H9 (cell line): ENCODE data around the gene HARS1. TPM values are rescaled to one million over a fixed set of nuclear protein-coding genes. Genes with fewer than 3 reads are reported as not detected.

Source experiments
- DNase-seq: peaks from one replicate; pipeline ENCODE4 v3.0.0-alpha.2; 2017
- H2AFZ ChIP-seq: one replicate; pipeline ENCODE4 v1.6.1; 2013; ENCODE audit warnings: mild to moderate bottlenecking, low read length, control low read depth, moderate library complexity
- H2AK5ac ChIP-seq: 2 replicates; pipeline ENCODE4 v1.6.1; 2013; ENCODE audit warnings: low read length, control low read depth, mixed read lengths; ENCODE audit not compliant: insufficient read length
- H2BK120ac ChIP-seq: one replicate; pipeline ENCODE4 v1.6.1; 2013; ENCODE audit warnings: low read depth, mild to moderate bottlenecking, low read length, control low read depth, inconsistent platforms; ENCODE audit not compliant: poor library complexity, severe bottlenecking
- H2BK12ac ChIP-seq: 2 replicates; pipeline ENCODE4 v1.6.1; 2013; ENCODE audit warnings: low read length, control low read depth, mixed read lengths, low read depth; ENCODE audit not compliant: insufficient read length
- H2BK15ac ChIP-seq: 2 replicates; pipeline ENCODE4 v1.6.1; 2013; ENCODE audit warnings: low read depth, low read length, control low read depth
- H2BK20ac ChIP-seq: one replicate; pipeline ENCODE4 v1.6.1; 2013; ENCODE audit warnings: low read depth, mild to moderate bottlenecking, low read length, control low read depth, inconsistent platforms; ENCODE audit not compliant: poor library complexity, severe bottlenecking
- H2BK5ac ChIP-seq: 2 replicates; pipeline ENCODE4 v1.6.1; 2013; ENCODE audit warnings: low read length, control low read depth, mixed read lengths; ENCODE audit not compliant: insufficient read length
- H3K14ac ChIP-seq: 2 replicates; pipeline ENCODE4 v1.6.1; 2013; ENCODE audit warnings: low read length, control low read depth; ENCODE audit not compliant: insufficient read depth
- H3K18ac ChIP-seq: 2 replicates; pipeline ENCODE4 v1.6.1; 2013; ENCODE audit warnings: low read depth, mild to moderate bottlenecking, mixed read lengths, low read length, control low read depth; ENCODE audit not compliant: insufficient read length
- H3K23ac ChIP-seq: 2 replicates; pipeline ENCODE4 v1.6.1; 2013; ENCODE audit warnings: low read length, control low read depth, mixed read lengths, low read depth; ENCODE audit not compliant: insufficient read length
- H3K23me2 ChIP-seq: 2 replicates; pipeline ENCODE4 v1.6.1; 2013; ENCODE audit warnings: low read depth, mild to moderate bottlenecking, mixed read lengths, low read length, control low read depth; ENCODE audit not compliant: insufficient read length, poor library complexity, severe bottlenecking
- H3K27ac ChIP-seq: 2 replicates; pipeline ENCODE4 v1.5.1; 2013; ENCODE audit warnings: low read length, control low read depth, mixed read lengths, low read depth; ENCODE audit not compliant: insufficient read length
- H3K27me3 ChIP-seq: 2 replicates; pipeline ENCODE4 v1.6.1; 2013; ENCODE audit warnings: low read length, control low read depth, inconsistent platforms; ENCODE audit not compliant: insufficient read depth
- H3K4ac ChIP-seq: 2 replicates; pipeline ENCODE4 v1.6.1; 2013; ENCODE audit warnings: low read depth, mild to moderate bottlenecking, control low read depth, inconsistent platforms, low read length, moderate library complexity
- H3K4me1 ChIP-seq: 2 replicates; pipeline ENCODE4 v1.6.1; 2013; ENCODE audit warnings: low read length, control low read depth, inconsistent platforms; ENCODE audit not compliant: insufficient read depth
- H3K4me2 ChIP-seq: 2 replicates; pipeline ENCODE4 v1.6.1; 2013; ENCODE audit warnings: low read length, control low read depth, mixed read lengths; ENCODE audit not compliant: insufficient read length, insufficient read depth
- H3K56ac ChIP-seq: 2 replicates; pipeline ENCODE4 v1.6.1; 2013; ENCODE audit warnings: low read depth, mild to moderate bottlenecking, mixed read lengths, low read length, control low read depth; ENCODE audit not compliant: insufficient read length
- H3K79me1 ChIP-seq: 2 replicates; pipeline ENCODE4 v1.6.1; 2013; ENCODE audit warnings: low read depth, mild to moderate bottlenecking, moderate library complexity, low read length, control low read depth, inconsistent platforms; ENCODE audit not compliant: insufficient read depth, poor library complexity, severe bottlenecking
- H3K79me2 ChIP-seq: 2 replicates; pipeline ENCODE4 v1.6.1; 2013; ENCODE audit warnings: low read length, control low read depth, inconsistent platforms; ENCODE audit not compliant: insufficient read depth
- H3K9ac ChIP-seq: 2 replicates; pipeline ENCODE4 v1.6.1; 2013; ENCODE audit warnings: low read length, control low read depth, mixed read lengths; ENCODE audit not compliant: insufficient read length; ENCODE audit errors: extremely low read depth
- H3K9me3 ChIP-seq: one replicate; pipeline ENCODE4 v1.6.1; 2013; ENCODE audit warnings: low read depth, low read length, inconsistent platforms; ENCODE audit not compliant: control insufficient read depth
- H3T11ph ChIP-seq: one replicate; pipeline ENCODE4 v1.6.1; 2013; ENCODE audit warnings: mild to moderate bottlenecking, low read length, control low read depth, inconsistent platforms
- H4K20me1 ChIP-seq: one replicate; pipeline ENCODE4 v1.6.1; 2013; ENCODE audit not compliant: control insufficient read depth, insufficient read length, insufficient read depth
- H4K5ac ChIP-seq: 2 replicates; pipeline ENCODE4 v1.6.1; 2013; ENCODE audit warnings: low read depth, mild to moderate bottlenecking, mixed read lengths, low read length, control low read depth; ENCODE audit not compliant: insufficient read length
- H4K8ac ChIP-seq: replicated peaks from 2 replicates; pipeline ENCODE4 v1.6.1; 2013; ENCODE audit warnings: low read length, control low read depth, mixed read lengths, low read depth; ENCODE audit not compliant: insufficient read length
- H4K91ac ChIP-seq: 2 replicates; pipeline ENCODE4 v1.6.1; 2013; ENCODE audit warnings: low read depth, mild to moderate bottlenecking, moderate library complexity, mixed read lengths, low read length, control low read depth; ENCODE audit not compliant: insufficient read length
- H3K27ac Mint-ChIP-seq, 3 experiments: 2 replicates in 2 of 3; 3 replicates in 1 of 3; pipeline ENCODE4 v1.8.0; 2020 to 2021; ENCODE audit warnings: mixed read lengths in 3 of 3, mild to moderate bottlenecking in 1 of 3, moderate library complexity in 1 of 3
- H3K27me3 Mint-ChIP-seq: 2 replicates; pipeline ENCODE4 v1.8.0; 2021; ENCODE audit warnings: low read depth, mild to moderate bottlenecking, moderate library complexity, mixed read lengths
- H3K36me3 Mint-ChIP-seq, 3 experiments: 2 replicates in 2 of 3; 3 replicates in 1 of 3; pipeline ENCODE4 v1.8.0; 2020 to 2021; ENCODE audit warnings: low read depth in 3 of 3, mixed read lengths in 3 of 3; ENCODE audit not compliant: insufficient read depth in 1 of 3
- H3K4me1 Mint-ChIP-seq, 2 experiments: 2 replicates each; pipeline ENCODE4 v1.8.0; 2020; ENCODE audit warnings: mixed read lengths in 2 of 2
- H3K4me3 Mint-ChIP-seq, 2 experiments: 2 replicates in 1 of 2; 3 replicates in 1 of 2; pipeline ENCODE4 v1.8.0; 2020 to 2021; ENCODE audit warnings: mild to moderate bottlenecking in 2 of 2, mixed read lengths in 2 of 2, moderate library complexity in 1 of 2
- H3K9me3 Mint-ChIP-seq, 2 experiments: 2 replicates in 1 of 2; 3 replicates in 1 of 2; pipeline ENCODE4 v1.8.0; 2020; ENCODE audit warnings: mild to moderate bottlenecking in 2 of 2, mixed read lengths in 2 of 2, moderate library complexity in 1 of 2
- WGBS: extraction: QIAGEN DNeasy Blood & Tissue Kit; methylation state at CpG from one replicate; pipeline ENCODE4 v1.1.7; 2013; ENCODE audit warnings: missing lambda C conversion rate, low lambda C conversion rate, mixed read lengths; ENCODE audit not compliant: insufficient read length; ENCODE audit errors: extremely low coverage; 5-methylcytosine and 5-hydroxymethylcytosine counted together
- total RNA-seq: library from RNA; stranded (reverse); gene quantifications from 2 replicates; pipeline ENCODE4 v1.2.1, GENCODE V29; 2021
- TF ChIP-seq, protein P1 (sequence below): fragments of 200-600 bp; sonication (generic); conservative IDR thresholded peaks from 3 replicates; pipeline ENCODE4 v1.8.0; 2021; ENCODE audit warnings: antibody characterized with exemption, mild to moderate bottlenecking

HARS1 gene
- total RNA-seq, 1 experiment from 2014 or later = 70.2 TPM

DNA sequence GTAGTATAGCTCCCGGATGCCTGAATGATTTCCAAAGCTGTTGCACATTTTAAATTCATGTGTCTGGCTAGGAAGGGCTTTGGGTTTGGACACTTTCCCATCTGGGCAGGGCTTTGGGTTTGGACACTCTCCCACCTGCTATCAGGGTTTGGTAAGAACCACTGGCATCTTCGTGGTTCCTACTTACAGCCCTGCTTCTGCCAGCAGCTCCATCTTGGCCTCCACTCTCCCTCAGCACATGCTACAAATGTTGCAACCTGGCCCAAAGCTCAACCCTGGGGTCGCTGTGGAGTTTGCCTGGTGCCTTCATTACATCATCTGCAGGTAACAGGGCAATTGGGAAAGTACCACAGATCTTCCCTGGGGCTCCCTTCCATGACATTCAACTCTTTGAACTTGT lies 48.5 kb downstream of the HARS1 start:
- Histone ChIP-seq H3K27ac (no peak overlapping the region), H2BK5ac (no peak overlapping the region), H4K8ac (no peak overlapping the region), H2AK5ac (no peak overlapping the region), H3K23me2 (peaks cover 12% of the 10 kb centered on the region), H3K4ac (no peak overlapping the region), H3K79me1 (no peaks in the 10 kb centered on the region), H3K9ac (no peak overlapping the region), H2BK15ac (no peak overlapping the region), H3K23ac (no peak overlapping the region), H3K56ac (no peak overlapping the region), H4K91ac (no peak overlapping the region), H2BK12ac (no peak overlapping the region), H4K20me1 (no peaks in the 10 kb centered on the region), H3K79me2 (no peaks in the 10 kb centered on the region), H2BK20ac (no peak overlapping the region), H4K5ac (no peak overlapping the region), H3K4me1 (no peaks in the 10 kb centered on the region), H3K4me2 (no peak overlapping the region), H3K18ac (no peak overlapping the region), H3T11ph (no peak overlapping the region), H2BK120ac (no peak overlapping the region), H3K9me3 (no peaks in the 10 kb centered on the region), H3K27me3 (no peaks in the 10 kb centered on the region), H2AFZ (no peak overlapping the region), H3K14ac (no peak overlapping the region)
- H3K27ac Mint-ChIP-seq = no peak overlapping the region
- no CpG with 5 or more reads among the region's 3 CpGs for WGBS
- H3K27me3 Mint-ChIP-seq = peaks cover 2% of the 10 kb centered on the region; the same call in 1 of the 2 replicates
- no peak for DNase-seq
- TF ChIP-seq, protein P1, sequence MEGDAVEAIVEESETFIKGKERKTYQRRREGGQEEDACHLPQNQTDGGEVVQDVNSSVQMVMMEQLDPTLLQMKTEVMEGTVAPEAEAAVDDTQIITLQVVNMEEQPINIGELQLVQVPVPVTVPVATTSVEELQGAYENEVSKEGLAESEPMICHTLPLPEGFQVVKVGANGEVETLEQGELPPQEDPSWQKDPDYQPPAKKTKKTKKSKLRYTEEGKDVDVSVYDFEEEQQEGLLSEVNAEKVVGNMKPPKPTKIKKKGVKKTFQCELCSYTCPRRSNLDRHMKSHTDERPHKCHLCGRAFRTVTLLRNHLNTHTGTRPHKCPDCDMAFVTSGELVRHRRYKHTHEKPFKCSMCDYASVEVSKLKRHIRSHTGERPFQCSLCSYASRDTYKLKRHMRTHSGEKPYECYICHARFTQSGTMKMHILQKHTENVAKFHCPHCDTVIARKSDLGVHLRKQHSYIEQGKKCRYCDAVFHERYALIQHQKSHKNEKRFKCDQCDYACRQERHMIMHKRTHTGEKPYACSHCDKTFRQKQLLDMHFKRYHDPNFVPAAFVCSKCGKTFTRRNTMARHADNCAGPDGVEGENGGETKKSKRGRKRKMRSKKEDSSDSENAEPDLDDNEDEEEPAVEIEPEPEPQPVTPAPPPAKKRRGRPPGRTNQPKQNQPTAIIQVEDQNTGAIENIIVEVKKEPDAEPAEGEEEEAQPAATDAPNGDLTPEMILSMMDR = no peak
- peaks cover 1 to 2% of the 10 kb centered on the region in 2 experiments; a peak in 2 of 5 replicates for H3K9me3 Mint-ChIP-seq
- peaks cover 19 to 30% of the 10 kb centered on the region in 2 experiments for H3K4me1 Mint-ChIP-seq
- no peak overlapping the region for H3K4me3 Mint-ChIP-seq
- H3K36me3 Mint-ChIP-seq = peaks cover 32 to 57% (median 56%) of the 10 kb centered on the region in 3 experiments
